Erythroblast (primary cell): Measurements from ENCODE around the gene PTK7.

Source experiments
- GATA1 ChIP-seq: IDR thresholded peaks from 2 replicates; pipeline ENCODE4 v1.6.1; 2011; ENCODE audit warnings: low read depth, mild to moderate bottlenecking, control low read depth, low read length, moderate library complexity
- POLR2A ChIP-seq: IDR thresholded peaks from 2 replicates; pipeline ENCODE4 v1.6.1; 2011; ENCODE audit warnings: mild to moderate bottlenecking, low read length

GRCh38 chr6:43149265-43149664 lies 73.2 kb downstream of the PTK7 start:
- TF ChIP-seq POLR2A = no peak
- TF ChIP-seq GATA1 = no peak
